ENCODE results near the gene P2RX7.
A peak's percentile ranks its signal among the peaks of the same experiment; 100 is the strongest.

DNA sequence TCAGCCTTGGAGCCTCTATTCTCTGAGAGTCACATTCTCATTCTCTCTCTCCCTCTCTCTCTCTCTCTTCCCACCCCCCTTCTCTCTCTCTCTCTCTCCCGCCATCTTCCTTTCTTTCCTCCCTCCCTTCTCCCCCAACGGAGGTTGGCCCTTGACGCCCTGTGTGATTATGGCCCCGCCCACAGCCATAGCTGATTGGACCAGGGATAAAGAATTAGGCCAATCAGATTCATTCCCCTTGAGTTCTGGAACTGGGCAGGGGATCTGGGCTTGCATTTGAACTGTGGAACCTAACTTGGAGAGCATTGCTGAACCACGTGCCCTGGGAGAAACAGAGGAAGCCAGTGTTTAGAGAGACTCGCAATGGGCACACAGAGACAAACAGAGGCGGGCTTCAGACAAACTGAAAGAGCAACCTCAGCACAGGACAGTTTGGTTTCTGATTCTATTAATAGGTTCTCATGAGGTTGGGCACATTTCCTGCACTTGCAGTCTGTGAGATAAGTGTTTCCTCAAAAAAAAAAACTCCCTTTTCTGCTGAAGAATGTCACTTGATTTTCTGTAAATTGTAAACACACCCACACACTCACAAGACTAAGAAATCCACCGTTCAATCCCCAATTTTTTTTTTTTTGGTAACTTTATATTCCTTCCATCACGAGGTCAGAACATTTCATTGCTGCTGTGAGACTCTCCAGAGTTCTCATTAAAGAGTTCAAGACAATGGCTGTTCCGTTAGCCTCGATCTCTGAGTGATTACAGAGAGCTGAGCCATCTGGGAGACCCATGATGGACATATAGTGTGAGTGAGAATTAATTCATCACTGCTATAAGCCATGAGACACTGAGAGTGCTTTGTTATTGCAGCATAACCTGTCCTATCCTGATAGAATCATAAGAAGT lies 3.5 kb upstream of the P2RX7 start:
- TF ChIP-seq, protein P1, sequence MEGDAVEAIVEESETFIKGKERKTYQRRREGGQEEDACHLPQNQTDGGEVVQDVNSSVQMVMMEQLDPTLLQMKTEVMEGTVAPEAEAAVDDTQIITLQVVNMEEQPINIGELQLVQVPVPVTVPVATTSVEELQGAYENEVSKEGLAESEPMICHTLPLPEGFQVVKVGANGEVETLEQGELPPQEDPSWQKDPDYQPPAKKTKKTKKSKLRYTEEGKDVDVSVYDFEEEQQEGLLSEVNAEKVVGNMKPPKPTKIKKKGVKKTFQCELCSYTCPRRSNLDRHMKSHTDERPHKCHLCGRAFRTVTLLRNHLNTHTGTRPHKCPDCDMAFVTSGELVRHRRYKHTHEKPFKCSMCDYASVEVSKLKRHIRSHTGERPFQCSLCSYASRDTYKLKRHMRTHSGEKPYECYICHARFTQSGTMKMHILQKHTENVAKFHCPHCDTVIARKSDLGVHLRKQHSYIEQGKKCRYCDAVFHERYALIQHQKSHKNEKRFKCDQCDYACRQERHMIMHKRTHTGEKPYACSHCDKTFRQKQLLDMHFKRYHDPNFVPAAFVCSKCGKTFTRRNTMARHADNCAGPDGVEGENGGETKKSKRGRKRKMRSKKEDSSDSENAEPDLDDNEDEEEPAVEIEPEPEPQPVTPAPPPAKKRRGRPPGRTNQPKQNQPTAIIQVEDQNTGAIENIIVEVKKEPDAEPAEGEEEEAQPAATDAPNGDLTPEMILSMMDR (IDR thresholded peaks at IDR 0.05; ENCODE audit: insufficient read depth, low read length): no peak
- TF ChIP-seq POLR2AphosphoS5 (IDR thresholded peaks at IDR 0.05; ENCODE audit: low read depth) (peak; percentile 68; the same call in 1 of the 2 replicates), SPI1 (IDR thresholded peaks at IDR 0.05; ENCODE audit: borderline replicate concordance, low read depth) (no peak), GABPA (IDR thresholded peaks at IDR 0.05; ENCODE audit: low read depth) (no peak)
- TF ChIP-seq, protein P2, sequence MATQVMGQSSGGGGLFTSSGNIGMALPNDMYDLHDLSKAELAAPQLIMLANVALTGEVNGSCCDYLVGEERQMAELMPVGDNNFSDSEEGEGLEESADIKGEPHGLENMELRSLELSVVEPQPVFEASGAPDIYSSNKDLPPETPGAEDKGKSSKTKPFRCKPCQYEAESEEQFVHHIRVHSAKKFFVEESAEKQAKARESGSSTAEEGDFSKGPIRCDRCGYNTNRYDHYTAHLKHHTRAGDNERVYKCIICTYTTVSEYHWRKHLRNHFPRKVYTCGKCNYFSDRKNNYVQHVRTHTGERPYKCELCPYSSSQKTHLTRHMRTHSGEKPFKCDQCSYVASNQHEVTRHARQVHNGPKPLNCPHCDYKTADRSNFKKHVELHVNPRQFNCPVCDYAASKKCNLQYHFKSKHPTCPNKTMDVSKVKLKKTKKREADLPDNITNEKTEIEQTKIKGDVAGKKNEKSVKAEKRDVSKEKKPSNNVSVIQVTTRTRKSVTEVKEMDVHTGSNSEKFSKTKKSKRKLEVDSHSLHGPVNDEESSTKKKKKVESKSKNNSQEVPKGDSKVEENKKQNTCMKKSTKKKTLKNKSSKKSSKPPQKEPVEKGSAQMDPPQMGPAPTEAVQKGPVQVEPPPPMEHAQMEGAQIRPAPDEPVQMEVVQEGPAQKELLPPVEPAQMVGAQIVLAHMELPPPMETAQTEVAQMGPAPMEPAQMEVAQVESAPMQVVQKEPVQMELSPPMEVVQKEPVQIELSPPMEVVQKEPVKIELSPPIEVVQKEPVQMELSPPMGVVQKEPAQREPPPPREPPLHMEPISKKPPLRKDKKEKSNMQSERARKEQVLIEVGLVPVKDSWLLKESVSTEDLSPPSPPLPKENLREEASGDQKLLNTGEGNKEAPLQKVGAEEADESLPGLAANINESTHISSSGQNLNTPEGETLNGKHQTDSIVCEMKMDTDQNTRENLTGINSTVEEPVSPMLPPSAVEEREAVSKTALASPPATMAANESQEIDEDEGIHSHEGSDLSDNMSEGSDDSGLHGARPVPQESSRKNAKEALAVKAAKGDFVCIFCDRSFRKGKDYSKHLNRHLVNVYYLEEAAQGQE (IDR thresholded peaks at IDR 0.05; ENCODE audit: insufficient replicate concordance, low read depth): no peak

Measured in HL-60 (cell line).